Middle frontal gyrus (tissue), 1 donor: ENCODE data around the gene STK32C.

ENCODE experiments used
- DNase-seq: peaks from one replicate; pipeline ENCODE4 v3.0.0-alpha.2; 2015; ENCODE audit warnings: low spot score; ENCODE audit errors: extremely low spot score

Gene STK32C

DNA sequence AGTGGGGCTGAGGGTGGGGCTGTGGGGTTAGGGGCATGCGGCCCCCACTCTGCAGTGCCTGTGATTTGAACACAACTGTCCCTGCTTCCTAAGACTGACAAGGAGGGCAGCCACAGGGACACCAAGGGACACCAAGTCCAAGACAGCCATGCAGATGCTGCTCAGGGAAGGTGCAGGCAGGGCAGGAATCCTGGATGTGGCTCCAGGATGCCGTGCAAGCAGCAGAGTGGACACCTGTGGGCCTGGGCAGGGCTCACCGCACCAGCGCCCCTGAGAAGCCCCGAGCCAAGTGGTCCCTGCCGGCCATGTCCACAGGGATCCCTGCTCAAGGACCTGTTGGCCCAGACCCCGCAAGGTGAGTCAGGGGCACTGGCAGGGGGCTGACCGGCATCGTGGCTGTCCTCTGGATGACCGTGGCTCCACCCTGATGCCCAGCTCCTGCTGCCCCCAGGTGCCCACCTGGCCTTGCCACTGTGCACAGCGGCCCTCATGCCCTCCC lies 58.5 kb downstream of the STK32C start:
- no peak for DNase-seq

DNA sequence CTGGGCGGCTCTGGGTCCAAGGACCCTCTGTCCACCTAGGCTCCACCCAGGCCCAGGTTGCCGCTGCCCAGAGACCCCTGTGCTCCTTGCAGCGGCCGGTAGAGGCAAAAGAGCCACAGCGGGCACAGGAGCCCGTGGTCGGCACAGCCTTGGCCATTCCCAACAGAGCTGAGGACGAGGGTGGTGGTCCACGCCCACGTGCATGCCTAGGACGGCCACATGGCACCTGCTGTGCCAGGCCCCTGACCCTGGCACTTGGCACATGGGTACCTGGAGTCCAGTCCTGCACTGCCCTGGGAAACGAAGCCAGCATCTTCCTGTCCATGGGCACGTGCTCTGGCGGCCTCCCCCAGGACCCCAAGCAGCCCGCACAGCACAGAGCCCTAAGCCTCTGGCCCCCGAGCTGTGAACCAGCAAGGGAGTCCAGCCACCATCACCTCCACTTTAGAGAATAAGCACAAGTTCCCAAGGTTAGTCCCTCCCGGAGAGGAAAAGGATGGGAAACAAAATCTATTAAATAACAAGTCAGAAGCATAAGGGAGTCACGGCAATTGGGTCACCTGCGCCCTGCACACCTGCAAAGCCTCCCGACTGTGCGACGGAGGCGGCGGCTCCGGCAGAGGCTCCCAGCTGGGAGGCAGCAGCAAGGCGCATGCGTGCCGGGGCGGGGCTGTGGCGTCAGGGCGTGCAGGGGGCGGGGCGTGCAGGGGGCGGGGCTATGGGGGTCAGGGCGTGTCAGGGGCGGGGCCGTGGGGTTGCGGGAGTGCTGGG lies 59.1 kb downstream of the STK32C start:
- no peak for DNase-seq

- no peak for DNase-seq
Measured at GRCh38 chr10:132247943-132248342, 59.8 kb downstream of the STK32C start.

- no peak for DNase-seq
Measured at GRCh38 chr10:132246296-132246695, 61.5 kb downstream of the STK32C start.

DNA sequence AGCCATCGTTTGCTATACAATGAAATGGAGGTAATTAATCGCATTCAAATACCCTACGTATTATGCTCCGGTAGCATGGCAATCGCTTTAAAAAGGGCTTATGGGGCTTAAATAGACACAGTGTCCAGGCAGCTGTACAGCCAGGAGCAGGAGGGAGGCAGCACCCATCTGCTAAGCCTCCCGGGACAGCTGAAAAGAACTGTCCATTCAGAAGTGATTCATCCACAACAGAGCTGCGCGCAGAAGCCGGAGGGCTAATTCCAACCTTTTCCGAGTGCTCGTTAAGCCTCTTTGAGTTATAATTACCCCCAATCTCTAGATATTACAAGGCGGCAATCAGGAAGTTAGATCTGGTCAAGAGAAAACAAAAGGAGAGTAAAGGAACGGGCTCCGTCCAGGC lies 62.7 kb downstream of the STK32C start:
- DNase-seq, result no peak

GRCh38 chr10:132243626-132244025 lies 64.1 kb downstream of the STK32C start:
- DNase-seq, result no peak

- DNase-seq, result no peak
Measured at GRCh38 chr10:132243141-132243540, 64.6 kb downstream of the STK32C start.

DNA sequence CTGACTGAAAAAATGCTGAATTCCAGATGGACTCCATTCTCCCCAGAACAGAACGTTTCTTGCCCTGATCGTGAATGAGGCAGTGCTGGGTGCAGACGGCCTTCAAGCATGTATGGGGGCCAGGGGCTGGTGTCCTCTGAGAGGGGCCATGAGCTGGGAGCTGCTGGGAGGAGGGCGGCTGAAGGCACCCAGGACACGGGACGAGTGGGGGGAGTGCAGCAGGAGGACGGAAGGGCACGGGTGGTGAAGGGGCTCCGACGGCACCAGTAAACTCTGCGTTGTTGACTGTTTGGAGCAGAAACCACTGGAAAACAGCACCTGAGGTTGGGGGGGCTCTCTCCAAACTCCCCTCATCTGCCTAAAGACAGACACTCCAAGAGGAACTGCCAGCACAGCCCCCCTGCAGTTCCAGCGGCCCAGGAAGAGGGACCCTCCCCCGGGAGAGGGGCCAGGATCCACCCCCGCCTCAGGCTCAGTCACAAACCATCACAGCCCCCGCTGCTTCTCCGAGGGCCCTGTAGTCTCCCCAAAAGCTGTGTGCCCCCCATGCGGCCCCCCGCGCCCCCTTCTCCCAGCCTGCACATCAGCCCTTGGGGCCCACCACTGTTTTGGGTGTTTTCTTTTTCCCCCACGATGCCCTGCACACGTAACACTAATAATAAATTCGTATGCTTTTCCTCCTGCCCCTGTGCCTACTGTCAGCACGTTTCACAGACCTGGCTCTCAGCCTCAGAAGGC lies 65.5 kb downstream of the STK32C start:
- no peak for DNase-seq

DNA sequence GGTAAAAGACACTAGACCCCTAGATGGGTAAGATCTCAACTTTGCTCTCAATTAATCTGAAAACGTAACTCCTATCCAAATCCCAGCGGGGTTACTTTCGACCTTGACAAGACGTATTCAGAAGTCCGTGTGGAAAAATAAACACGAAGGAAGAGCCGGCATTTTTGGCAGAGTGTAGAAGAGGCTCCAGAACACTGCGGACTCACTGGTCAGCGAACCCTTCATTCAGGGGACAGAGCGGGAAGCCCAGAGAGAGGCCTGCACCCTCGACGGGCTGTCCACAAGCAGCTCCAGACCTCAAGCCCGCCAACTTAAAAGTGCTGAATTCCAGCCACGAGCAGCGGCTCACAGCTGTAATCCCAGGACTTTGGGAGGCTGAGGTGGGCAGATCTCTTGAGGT lies 66.3 kb downstream of the STK32C start:
- DNase-seq, result no peak

- no peak for DNase-seq
Measured at GRCh38 chr10:132241086-132241485, 66.7 kb downstream of the STK32C start.

DNA sequence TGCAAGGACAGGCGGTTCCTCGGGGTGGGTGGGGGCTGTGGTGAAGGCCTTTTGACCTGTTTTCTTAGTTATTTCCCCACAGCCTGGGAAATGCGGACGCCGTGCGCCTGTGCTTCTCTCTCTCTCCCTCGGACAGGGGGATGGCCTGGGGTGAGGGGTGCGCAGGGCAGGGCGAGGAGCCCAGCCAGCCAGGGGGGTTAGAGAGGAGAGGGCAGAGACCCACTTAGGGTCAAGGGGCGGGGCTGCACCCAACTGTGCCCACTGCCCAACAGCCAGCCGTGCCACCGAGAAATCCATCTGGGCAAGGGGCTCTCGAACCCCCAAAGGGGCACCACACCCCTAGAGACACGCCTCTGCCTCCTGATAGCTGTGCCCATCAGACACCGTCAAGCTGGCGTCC lies 67.2 kb downstream of the STK32C start:
- DNase-seq, result no peak

- DNase-seq, result no peak
Measured at GRCh38 chr10:132240156-132240555, 67.6 kb downstream of the STK32C start.

GRCh38 chr10:132239126-132240031 lies 68.4 kb downstream of the STK32C start:
- DNase-seq, result no peak

GRCh38 chr10:132238371-132239125 lies 69.2 kb downstream of the STK32C start:
- DNase-seq, result no peak

DNA sequence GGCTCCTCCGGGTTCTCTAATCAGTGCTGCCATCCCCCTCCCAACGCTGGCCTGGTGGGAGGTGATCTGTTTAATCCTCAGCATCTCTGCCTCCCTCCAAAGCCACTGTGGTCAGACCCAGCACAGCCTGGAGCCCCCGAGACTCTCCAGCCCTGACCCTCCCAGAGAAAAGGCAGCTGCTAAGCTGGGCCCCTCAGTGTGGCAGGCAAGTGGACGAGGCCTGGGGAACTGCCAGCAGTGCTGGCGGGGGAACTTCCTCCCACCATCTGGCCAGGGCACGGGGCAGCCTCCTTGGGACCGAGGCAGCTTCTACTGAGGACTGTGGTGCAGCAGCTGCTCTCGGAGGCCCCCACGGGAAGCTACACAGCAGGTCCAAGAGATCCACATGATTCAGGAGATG lies 69.9 kb downstream of the STK32C start:
- DNase-seq, result no peak

DNA sequence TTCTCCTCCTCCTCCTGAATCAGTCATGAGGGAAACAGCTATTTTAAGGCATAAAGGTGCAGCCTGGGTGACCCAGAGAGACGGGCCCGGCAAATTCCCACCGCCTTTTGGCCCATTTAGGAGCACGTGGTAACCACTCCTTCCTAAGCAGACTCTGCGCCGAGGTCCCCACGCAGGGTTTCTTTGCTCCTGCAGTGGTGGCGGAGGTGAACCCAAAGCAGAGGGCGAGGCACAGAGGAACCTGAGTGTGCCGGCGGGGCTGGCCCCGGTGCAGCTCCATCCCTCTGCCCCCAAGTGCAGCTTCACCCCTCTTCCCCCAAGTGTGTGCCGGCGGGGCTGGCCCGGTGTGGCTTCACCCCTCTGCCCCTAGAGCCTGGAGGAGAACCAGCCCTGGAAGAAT lies 70.4 kb downstream of the STK32C start:
- no peak for DNase-seq

DNA sequence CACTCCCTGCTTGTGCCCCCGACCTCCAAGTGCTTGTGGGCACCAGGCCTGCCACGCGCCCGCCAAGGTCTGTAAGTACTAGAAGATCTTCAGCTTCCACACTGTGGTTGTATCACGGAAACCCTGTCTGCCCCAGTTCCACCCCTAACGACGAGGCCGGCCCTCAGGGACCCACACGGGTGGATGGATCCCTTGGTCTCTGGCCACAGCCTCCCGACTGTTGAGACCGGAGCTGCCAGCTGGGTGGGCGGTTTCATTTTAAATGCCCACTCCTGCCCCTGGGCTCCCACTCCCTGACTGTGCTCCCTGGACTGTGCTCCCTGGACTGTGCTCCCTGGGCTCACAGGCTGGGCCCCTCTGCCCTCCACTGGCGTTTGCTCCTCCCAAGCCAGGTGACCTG lies 70.9 kb downstream of the STK32C start:
- no peak for DNase-seq

DNA sequence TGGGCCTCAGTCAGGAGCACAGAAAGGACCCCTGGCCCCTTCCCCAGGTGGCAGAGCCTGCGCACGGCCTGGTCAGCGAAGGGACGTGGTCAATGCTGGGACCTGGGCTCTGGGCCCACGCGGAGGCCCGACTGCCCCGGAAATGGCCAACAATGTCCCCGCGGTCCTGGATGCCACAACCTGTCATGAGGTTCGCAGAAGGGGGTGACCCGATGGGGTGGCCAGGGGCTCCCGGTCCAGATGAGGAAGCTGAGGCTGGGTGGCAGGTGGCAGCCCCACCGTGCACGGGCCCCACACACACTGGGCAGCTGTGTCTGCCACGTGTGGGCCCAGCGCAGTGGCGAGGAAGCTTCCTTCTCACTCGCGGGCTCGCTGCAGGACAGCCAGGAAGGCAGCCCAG lies 71.6 kb downstream of the STK32C start:
- no peak for DNase-seq

DNA sequence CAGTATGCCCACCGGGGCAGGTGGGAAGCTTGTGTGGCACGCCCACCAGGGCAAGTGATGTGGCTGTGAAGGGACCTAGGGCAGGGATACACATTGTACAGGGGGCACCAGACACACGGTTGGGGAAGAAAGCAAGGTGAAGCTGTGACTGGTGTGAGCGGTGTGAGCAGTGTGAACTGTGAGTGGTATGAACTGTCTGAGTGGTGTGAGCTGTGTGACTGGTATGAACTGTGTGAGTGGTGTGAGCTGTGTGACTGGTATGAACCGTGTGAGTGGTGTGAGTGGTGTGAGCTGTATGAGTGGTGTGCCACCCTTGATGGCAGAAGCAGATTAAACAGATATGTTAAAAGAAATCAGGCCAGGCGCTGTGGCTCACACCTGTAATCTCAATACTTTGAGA lies 72.9 kb downstream of the STK32C start:
- no peak for DNase-seq

GRCh38 chr10:132233501-132234085 lies 74.2 kb downstream of the STK32C start:
- no peak for DNase-seq

DNA sequence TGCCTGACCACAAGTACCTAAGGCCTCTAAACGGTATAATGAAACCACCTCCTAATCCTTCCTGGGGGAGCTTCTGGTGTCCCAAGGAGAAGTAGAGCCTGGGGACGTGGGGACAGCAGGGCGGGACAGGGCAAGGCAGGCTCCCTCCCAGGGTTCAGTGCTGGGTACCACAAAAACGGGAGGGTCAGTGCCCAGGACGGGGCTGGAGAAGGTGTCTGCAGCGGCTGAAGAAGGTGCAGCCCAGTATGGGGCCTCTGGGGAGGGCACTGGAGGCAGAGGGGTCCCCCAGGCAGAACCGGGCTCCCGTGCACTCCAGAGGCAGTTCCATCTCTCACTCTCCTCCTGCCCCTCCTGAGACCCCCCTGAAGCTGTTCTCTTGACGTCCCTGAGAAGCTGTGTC lies 74.8 kb downstream of the STK32C start:
- DNase-seq, result no peak
